GM23338 (cell line): Measurements from ENCODE around the gene TLNRD1.

Experiments
- CREB1 ChIP-seq: fragments of 250-450 bp; sonication (Bioruptor Pico); IDR thresholded peaks from 2 replicates; pipeline ENCODE4 v1.5.0; 2020; ENCODE audit warnings: low read depth, mild to moderate bottlenecking, moderate library complexity
- EZH2 ChIP-seq: fragments of 200-600 bp; sonication (generic); IDR thresholded peaks from one replicate; pipeline ENCODE4 v1.8.0; 2017; ENCODE audit warnings: antibody characterized with exemption, mild to moderate bottlenecking, low read depth; ENCODE audit not compliant: unreplicated experiment
- EZH2phosphoT487 ChIP-seq: fragments of 200-600 bp; sonication (generic); IDR thresholded peaks from one replicate; pipeline ENCODE4 v1.8.1; 2018; ENCODE audit warnings: antibody characterized with exemption; ENCODE audit not compliant: unreplicated experiment
- JUNB ChIP-seq: IDR thresholded peaks from one replicate; pipeline ENCODE4 v1.6.1; 2016; ENCODE audit warnings: antibody characterized with exemption; ENCODE audit not compliant: unreplicated experiment
- POLR2AphosphoS5 ChIP-seq: IDR thresholded peaks from 2 replicates; pipeline ENCODE4 v1.6.1; 2016; ENCODE audit warnings: antibody characterized with exemption, low read depth
- TF ChIP-seq, protein P1 (sequence below): IDR thresholded peaks from one replicate; pipeline ENCODE4 v1.6.1; 2018; ENCODE audit warnings: antibody characterized with exemption; ENCODE audit not compliant: unreplicated experiment
- TF ChIP-seq, protein P2 (sequence below), 2 experiments: fragments of 200-600 bp in 1 of 2; sonication (generic) in 1 of 2; conservative IDR thresholded peaks; 2 replicates each; pipeline versions ENCODE4 v1.5.1 to v1.6.1; 2016 to 2017; ENCODE audit warnings: antibody characterized with exemption in 2 of 2, low read depth in 2 of 2, mild to moderate bottlenecking in 2 of 2, moderate library complexity in 1 of 2
- TF ChIP-seq, protein P3 (sequence below): IDR thresholded peaks from 2 replicates; pipeline ENCODE4 v1.6.1; 2016; ENCODE audit warnings: antibody characterized with exemption

DNA sequence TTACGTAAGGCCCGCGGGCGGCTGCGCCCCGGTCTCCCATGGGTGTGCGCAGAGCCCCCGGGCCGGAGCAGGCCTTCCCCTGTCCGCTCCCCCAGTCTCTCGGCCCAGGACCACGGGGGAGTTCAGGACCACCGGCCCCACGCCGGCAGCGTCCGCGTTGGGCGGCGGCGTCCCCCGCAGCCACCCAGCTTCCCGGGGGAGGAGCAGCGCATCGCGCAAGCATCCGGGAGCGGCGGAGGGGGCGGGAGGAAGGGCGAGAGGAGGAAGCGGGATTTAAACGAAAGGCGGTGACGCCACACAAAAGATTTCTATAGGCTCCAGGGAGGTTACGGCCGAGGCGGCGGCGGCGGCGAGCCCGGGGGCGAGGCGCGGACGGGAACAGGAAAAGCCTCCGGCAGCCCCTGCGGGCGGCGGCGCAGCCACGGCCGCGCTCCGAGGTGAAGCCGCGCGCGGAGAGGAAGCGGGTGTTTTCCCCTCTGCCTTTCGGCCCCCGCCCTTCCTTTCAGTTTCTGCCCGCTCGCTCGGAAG lies at the start of gene TLNRD1:
- TF ChIP-seq, protein P1, sequence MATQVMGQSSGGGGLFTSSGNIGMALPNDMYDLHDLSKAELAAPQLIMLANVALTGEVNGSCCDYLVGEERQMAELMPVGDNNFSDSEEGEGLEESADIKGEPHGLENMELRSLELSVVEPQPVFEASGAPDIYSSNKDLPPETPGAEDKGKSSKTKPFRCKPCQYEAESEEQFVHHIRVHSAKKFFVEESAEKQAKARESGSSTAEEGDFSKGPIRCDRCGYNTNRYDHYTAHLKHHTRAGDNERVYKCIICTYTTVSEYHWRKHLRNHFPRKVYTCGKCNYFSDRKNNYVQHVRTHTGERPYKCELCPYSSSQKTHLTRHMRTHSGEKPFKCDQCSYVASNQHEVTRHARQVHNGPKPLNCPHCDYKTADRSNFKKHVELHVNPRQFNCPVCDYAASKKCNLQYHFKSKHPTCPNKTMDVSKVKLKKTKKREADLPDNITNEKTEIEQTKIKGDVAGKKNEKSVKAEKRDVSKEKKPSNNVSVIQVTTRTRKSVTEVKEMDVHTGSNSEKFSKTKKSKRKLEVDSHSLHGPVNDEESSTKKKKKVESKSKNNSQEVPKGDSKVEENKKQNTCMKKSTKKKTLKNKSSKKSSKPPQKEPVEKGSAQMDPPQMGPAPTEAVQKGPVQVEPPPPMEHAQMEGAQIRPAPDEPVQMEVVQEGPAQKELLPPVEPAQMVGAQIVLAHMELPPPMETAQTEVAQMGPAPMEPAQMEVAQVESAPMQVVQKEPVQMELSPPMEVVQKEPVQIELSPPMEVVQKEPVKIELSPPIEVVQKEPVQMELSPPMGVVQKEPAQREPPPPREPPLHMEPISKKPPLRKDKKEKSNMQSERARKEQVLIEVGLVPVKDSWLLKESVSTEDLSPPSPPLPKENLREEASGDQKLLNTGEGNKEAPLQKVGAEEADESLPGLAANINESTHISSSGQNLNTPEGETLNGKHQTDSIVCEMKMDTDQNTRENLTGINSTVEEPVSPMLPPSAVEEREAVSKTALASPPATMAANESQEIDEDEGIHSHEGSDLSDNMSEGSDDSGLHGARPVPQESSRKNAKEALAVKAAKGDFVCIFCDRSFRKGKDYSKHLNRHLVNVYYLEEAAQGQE = no peak
- TF ChIP-seq POLR2AphosphoS5 (peak; percentile 91), EZH2 (no peak), EZH2phosphoT487 (no peak), CREB1 (CRISPR knock-in tag) (peak; percentile 66), JUNB (no peak)
- TF ChIP-seq, protein P2, sequence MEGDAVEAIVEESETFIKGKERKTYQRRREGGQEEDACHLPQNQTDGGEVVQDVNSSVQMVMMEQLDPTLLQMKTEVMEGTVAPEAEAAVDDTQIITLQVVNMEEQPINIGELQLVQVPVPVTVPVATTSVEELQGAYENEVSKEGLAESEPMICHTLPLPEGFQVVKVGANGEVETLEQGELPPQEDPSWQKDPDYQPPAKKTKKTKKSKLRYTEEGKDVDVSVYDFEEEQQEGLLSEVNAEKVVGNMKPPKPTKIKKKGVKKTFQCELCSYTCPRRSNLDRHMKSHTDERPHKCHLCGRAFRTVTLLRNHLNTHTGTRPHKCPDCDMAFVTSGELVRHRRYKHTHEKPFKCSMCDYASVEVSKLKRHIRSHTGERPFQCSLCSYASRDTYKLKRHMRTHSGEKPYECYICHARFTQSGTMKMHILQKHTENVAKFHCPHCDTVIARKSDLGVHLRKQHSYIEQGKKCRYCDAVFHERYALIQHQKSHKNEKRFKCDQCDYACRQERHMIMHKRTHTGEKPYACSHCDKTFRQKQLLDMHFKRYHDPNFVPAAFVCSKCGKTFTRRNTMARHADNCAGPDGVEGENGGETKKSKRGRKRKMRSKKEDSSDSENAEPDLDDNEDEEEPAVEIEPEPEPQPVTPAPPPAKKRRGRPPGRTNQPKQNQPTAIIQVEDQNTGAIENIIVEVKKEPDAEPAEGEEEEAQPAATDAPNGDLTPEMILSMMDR (conservative IDR thresholded peaks at IDR 0.05; ENCODE audit: low read depth in 2 of 2) = no peak
- TF ChIP-seq, protein P3, sequence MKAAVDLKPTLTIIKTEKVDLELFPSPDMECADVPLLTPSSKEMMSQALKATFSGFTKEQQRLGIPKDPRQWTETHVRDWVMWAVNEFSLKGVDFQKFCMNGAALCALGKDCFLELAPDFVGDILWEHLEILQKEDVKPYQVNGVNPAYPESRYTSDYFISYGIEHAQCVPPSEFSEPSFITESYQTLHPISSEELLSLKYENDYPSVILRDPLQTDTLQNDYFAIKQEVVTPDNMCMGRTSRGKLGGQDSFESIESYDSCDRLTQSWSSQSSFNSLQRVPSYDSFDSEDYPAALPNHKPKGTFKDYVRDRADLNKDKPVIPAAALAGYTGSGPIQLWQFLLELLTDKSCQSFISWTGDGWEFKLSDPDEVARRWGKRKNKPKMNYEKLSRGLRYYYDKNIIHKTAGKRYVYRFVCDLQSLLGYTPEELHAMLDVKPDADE = no peak
